Heart right ventricle (tissue), 16 donors: ENCODE results near the gene NAMPT. TPM values are rescaled to one million over a fixed set of nuclear protein-coding genes. Genes with fewer than 3 reads are reported as not detected.

Source experiments
- ATAC-seq, 8 donors: fragments of 200-7000 bp; cut with Tn5 transposase; one replicate each; pipeline ENCODE4 v1.9.1; 2020; ENCODE audit warnings: mild to moderate bottlenecking in 8 of 8, moderate library complexity in 8 of 8, moderate number of reproducible peaks in 1 of 8
- DNase-seq, 2 donors: peaks; one replicate each; pipeline ENCODE4 v3.0.0-alpha.2; 2020
- H3K27ac ChIP-seq, 10 donors: fragments of 200-600 bp; sonication (generic) in 2 of 10; one replicate each; pipeline versions ENCODE4 v1.5.0 to v1.8.0; 2020 to 2022; ENCODE audit warnings: mild to moderate bottlenecking in 3 of 10
- H3K27me3 ChIP-seq, 7 donors: fragments of 200-600 bp; one replicate each; pipeline ENCODE4 v1.8.0; 2021 to 2022; ENCODE audit warnings: mild to moderate bottlenecking in 2 of 7
- H3K36me3 ChIP-seq, 9 donors: fragments of 200-600 bp; sonication (generic) in 1 of 9; one replicate each; pipeline versions ENCODE4 v1.5.0 to v1.8.0; 2020 to 2022; ENCODE audit warnings: mild to moderate bottlenecking in 2 of 9
- H3K4me1 ChIP-seq, 9 donors: fragments of 200-600 bp; sonication (generic) in 1 of 9; one replicate each; pipeline versions ENCODE4 v1.5.0 to v1.8.0; 2020 to 2022; ENCODE audit warnings: mild to moderate bottlenecking in 4 of 9
- H3K4me3 ChIP-seq, 10 donors: fragments of 200-600 bp; sonication (generic) in 2 of 10; one replicate each; pipeline versions ENCODE4 v1.5.0 to v1.8.0; 2020 to 2022; ENCODE audit warnings: mild to moderate bottlenecking in 7 of 10, moderate library complexity in 2 of 10
- H3K9me3 ChIP-seq, 11 donors: fragments of 200-600 bp in 10 of 11; sonication (generic) in 2 of 11; one replicate each; pipeline versions ENCODE4 v1.5.0 to v1.8.0; 2013 to 2022; ENCODE audit warnings: mild to moderate bottlenecking in 2 of 11, control low read depth in 1 of 11, moderate library complexity in 1 of 11
- WGBS, 2 donors: extraction: QIAGEN DNeasy Blood & Tissue Kit; methylation state at CpG; one replicate each; pipeline ENCODE4 v1.1.7; 2013; ENCODE audit warnings: inconsistent platforms in 1 of 2; 5-methylcytosine and 5-hydroxymethylcytosine counted together
- intact Hi-C, 10 donors: fragments of 100-400 bp; cut with DNase I; formaldehyde crosslinking; loops; one replicate each; pipeline versions ENCODE4 v1.11.1 to v1.14.2; 2022
- polyA plus RNA-seq, 2 donors: library from polyadenylated mRNA; stranded (reverse); fragments of 200-250 nt; gene quantifications; one replicate each; pipeline ENCODE4 v1.2.3, GENCODE V29; 2013
- total RNA-seq, 10 donors: library from RNA; stranded (reverse); fragmentation: NEBNext Ultra II Directional in 3 of 10; extraction: Animal tissue kit (Norgen Biotek cat#: 25700) in 3 of 10; gene quantifications; one replicate each; pipeline versions ENCODE4 v1.2.1 to v1.2.4, GENCODE V29; 2021 to 2023
- TF ChIP-seq, protein P1 (sequence below), 9 donors: fragments of 200-600 bp; sonication (generic) in 2 of 9; IDR thresholded peaks; one replicate each; pipeline versions ENCODE4 v1.5.0 to v1.8.0; 2021 to 2022; ENCODE audit warnings: antibody characterized with exemption in 9 of 9, mild to moderate bottlenecking in 5 of 9, moderate library complexity in 1 of 9
- donor health status: Arrhythmogenic right ventricular cardiomyopathy.
- donor health status: ischemic (EF 13 %, LVEDD 7.1; RV severe dilation, severe dysfunction).
- donor health status: healthy with polysubstance abuse.
- donor health status: DM: no; HTN: yes; CAD: no.
- donor health status: DM: no; HTN: no; CAD: no.
- donor health status: ischemic (EF 25% LVEDD 6.9; RV normal size, moderate dysfunction).
- donor health status: ischemic (EF 25% LVEDD 5.7; RV mildly dilated, moderate dysfunction).
- donor health status: healthy.
- donor health status: DM: yes; HTN: yes; CAD: no.
- donor health status: Ischemic cardiomyopathy.
- donor health status: ischemic (EF 35%, LVEDD 5.7; RV mildly dilated, moderate dysfunction).
- donor health status: nonischemic (EF 11% LVEDD 7.7; RV severe dilation, severe dysfunction).
- donor health status: DM: yes; HTN: yes; CAD: no.
- donor health status: PGD.
- donor health status: ischemic (EF 29% LVEDD 5.4; RV normal size, mild dysfunction).
- donor health status: nonischemic (EF 23%, LVEDD 6.1; RV moderate dilation, normal function).

NAMPT gene
- total and polyA plus RNA-seq, 12 donors, result 32.2 to 404 (median 98.6) TPM

GRCh38 chr7:106288263-106288662 is 3.5 kb upstream of the NAMPT start:
- ATAC-seq, result no peak
- H3K27ac ChIP-seq, result no peak overlapping the region
- TF ChIP-seq, protein P1, sequence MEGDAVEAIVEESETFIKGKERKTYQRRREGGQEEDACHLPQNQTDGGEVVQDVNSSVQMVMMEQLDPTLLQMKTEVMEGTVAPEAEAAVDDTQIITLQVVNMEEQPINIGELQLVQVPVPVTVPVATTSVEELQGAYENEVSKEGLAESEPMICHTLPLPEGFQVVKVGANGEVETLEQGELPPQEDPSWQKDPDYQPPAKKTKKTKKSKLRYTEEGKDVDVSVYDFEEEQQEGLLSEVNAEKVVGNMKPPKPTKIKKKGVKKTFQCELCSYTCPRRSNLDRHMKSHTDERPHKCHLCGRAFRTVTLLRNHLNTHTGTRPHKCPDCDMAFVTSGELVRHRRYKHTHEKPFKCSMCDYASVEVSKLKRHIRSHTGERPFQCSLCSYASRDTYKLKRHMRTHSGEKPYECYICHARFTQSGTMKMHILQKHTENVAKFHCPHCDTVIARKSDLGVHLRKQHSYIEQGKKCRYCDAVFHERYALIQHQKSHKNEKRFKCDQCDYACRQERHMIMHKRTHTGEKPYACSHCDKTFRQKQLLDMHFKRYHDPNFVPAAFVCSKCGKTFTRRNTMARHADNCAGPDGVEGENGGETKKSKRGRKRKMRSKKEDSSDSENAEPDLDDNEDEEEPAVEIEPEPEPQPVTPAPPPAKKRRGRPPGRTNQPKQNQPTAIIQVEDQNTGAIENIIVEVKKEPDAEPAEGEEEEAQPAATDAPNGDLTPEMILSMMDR (IDR thresholded peaks at IDR 0.05), result no peak

GRCh38 chr7:106287786-106288185 is 3.0 kb upstream of the NAMPT start:
- Histone ChIP-seq H3K27me3 (no peaks in the 10 kb centered on the region), H3K36me3 (peaks cover 0 to 4% (median 0%) of the 10 kb centered on the region in 9 donors), H3K27ac (no peak overlapping the region), H3K9me3 (no peaks in the 10 kb centered on the region), H3K4me3 (no peak overlapping the region), H3K4me1 (peaks cover 0 to 19% (median 14%) of the 10 kb centered on the region in 9 donors)
- intact Hi-C loops, result loop anchor here in 5 of 10 donors (1.0 to 10.0 kb wide), 11 partner anchors 27 to 450 kb away; partner anchors contain the start of gene CCDC71L (in 2 of the 5)
- no peak for DNase-seq
- 81 to 85% methylated on average over 3 of the region's 3 CpGs for WGBS, 2 donors
- TF ChIP-seq, protein P1 (IDR thresholded peaks at IDR 0.05), result no peak
- ATAC-seq, result no peak

More at GRCh38 chr7:106288263-106288662, 3.5 kb upstream of the NAMPT start:
- H3K36me3 ChIP-seq, result peaks cover 0 to 2% (median 0%) of the 10 kb centered on the region in 9 donors
- H3K4me3 ChIP-seq, result no peak overlapping the region
- peaks cover 0 to 15% (median 9%) of the 10 kb centered on the region in 9 donors for H3K4me1 ChIP-seq
- WGBS, 2 donors, result 84 to 85% methylated on average over 7 of the region's 7 CpGs
- intact Hi-C loops, result loop anchor here in 5 of 10 donors (5.0 to 10.0 kb wide), 10 partner anchors 111 to 449 kb away; partner anchors contain the start of gene CCDC71L (in 2 of the 5)
- H3K27me3 ChIP-seq, result no peaks in the 10 kb centered on the region
- H3K9me3 ChIP-seq, result no peaks in the 10 kb centered on the region
- no peak for DNase-seq

DNA sequence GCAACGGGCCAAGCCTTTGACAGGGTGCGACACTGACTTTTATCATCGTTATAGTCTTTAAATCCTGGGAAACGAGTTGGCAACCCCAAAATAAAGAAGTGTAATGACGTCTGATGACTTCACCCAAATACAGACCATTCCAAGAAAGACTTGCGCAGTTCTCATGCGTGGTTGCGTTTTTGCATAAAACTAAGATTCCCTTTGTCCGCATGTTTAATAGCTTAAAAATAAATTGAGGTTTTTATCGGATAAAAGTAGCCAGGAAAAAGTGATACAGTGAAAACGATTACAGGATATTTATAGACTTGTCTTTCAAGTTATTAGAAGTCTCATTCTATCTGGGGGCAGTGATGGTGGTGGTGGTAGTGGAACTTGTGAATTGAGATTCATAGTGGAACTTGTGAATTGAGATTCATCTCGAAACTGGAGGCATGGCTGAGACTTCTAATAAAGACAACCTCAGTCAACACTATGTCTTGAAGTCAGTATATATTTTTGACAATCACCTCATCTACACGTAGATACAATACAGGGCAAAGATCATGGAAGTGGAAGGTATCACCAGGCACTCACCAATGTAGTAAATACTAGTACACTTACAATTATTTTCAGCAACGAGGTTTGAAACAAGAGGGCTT is 1.2 kb upstream of the NAMPT start:
- Histone ChIP-seq H3K27me3 (no peaks in the 10 kb centered on the region), H3K36me3 (peaks cover 0 to 20% (median 0%) of the 10 kb centered on the region in 9 donors), H3K9me3 (no peaks in the 10 kb centered on the region), H3K4me3 (peak overlapping the region; percentile 49 to 80 (median 70)), H3K27ac (peak overlapping the region; percentile 86 to 99 (median 96)), H3K4me1 (peaks cover 0 to 37% (median 24%) of the 10 kb centered on the region in 9 donors)
- ATAC-seq (peak in 1 of 8 donors; percentile 2), DNase-seq (no peak)
- intact Hi-C loops, result loop anchor here in 7 of 10 donors (2.0 to 10.0 kb wide), 14 partner anchors 67 to 451 kb away; partner anchors contain the start of gene CCDC71L (in 2 of the 7)
- WGBS, 2 donors, result 25 to 29% methylated on average over 14 of the region's 14 CpGs
- TF ChIP-seq, protein P1 (IDR thresholded peaks at IDR 0.05), result no peak

- Histone ChIP-seq H3K27me3 (no peaks in the 10 kb centered on the region), H3K36me3 (peaks cover 0 to 28% (median 0%) of the 10 kb centered on the region in 9 donors), H3K9me3 (no peaks in the 10 kb centered on the region), H3K4me1 (peaks cover 0 to 44% (median 25%) of the 10 kb centered on the region in 9 donors), H3K27ac (peak overlapping the region; percentile 86 to 99 (median 96)), H3K4me3 (peak overlapping the region; percentile 60 to 80 (median 75))
- 0 to 1% methylated on average over 52 to 70 of the region's 70 CpGs for WGBS, 2 donors
- TF ChIP-seq, protein P1 (IDR thresholded peaks at IDR 0.05), result peak in 1 of 9 donors; percentile 24
- ATAC-seq (peak; percentile 95 to 99 (median 96)), DNase-seq (peak; percentile 96 to 97)
- intact Hi-C loops, result loop anchor here in 7 of 10 donors (2.0 to 10.0 kb wide), 14 partner anchors 66 to 452 kb away; partner anchors contain the start of gene CCDC71L (in 2 of the 7)
Observed at GRCh38 chr7:106285051-106285854, 470 bp upstream of the NAMPT start.
